Nephron progenitor cell (in vitro differentiated cells): Measurements from ENCODE around the gene LCK.

Source experiments
- DNase-seq: peaks from one replicate; pipeline ENCODE4 v3.0.0; 2021
- H3K27ac Mint-ChIP-seq: 2 replicates; pipeline ENCODE4 v1.8.0; 2021; ENCODE audit warnings: mild to moderate bottlenecking, moderate library complexity, mixed read lengths
- H3K27me3 Mint-ChIP-seq: 2 replicates; pipeline ENCODE4 v1.8.0; 2021; ENCODE audit warnings: mild to moderate bottlenecking, low read depth, mixed read lengths; ENCODE audit not compliant: poor library complexity
- H3K36me3 Mint-ChIP-seq: 2 replicates; pipeline ENCODE4 v1.8.0; 2021; ENCODE audit warnings: low read depth, mixed read lengths
- H3K4me1 Mint-ChIP-seq: 2 replicates; pipeline ENCODE4 v1.8.0; 2021; ENCODE audit warnings: mixed read lengths
- H3K4me3 Mint-ChIP-seq: 2 replicates; pipeline ENCODE4 v1.8.0; 2021; ENCODE audit warnings: mild to moderate bottlenecking, moderate library complexity, mixed read lengths
- H3K9me3 Mint-ChIP-seq: 2 replicates; pipeline ENCODE4 v1.8.0; 2021; ENCODE audit warnings: mild to moderate bottlenecking, moderate library complexity, mixed read lengths
- CTCF ChIP-seq: fragments of 200-600 bp; sonication (generic); IDR thresholded peaks from 2 replicates; pipeline ENCODE4 v1.5.0; 2021; ENCODE audit warnings: antibody characterized with exemption

Gene LCK

GRCh38 chr1:32318127-32318869, 67.2 kb downstream of the LCK start:
- Mint-ChIP-seq H3K27ac (peak overlapping the region; percentile 59), H3K36me3 (peaks cover 46% of the 10 kb centered on the region), H3K4me1 (peaks cover 12% of the 10 kb centered on the region), H3K9me3 (no peaks in the 10 kb centered on the region), H3K27me3 (peaks cover 2% of the 10 kb centered on the region), H3K4me3 (no peak overlapping the region)
- no peak for TF ChIP-seq CTCF
- DNase-seq, result no peak

- H3K36me3 Mint-ChIP-seq, result peaks cover 49% of the 10 kb centered on the region
- H3K4me1 Mint-ChIP-seq, result peaks cover 4% of the 10 kb centered on the region
- no peak overlapping the region for H3K4me3 Mint-ChIP-seq
- no peak for TF ChIP-seq CTCF
- H3K27ac Mint-ChIP-seq, result no peak overlapping the region
- H3K9me3 Mint-ChIP-seq, result no peaks in the 10 kb centered on the region
- H3K27me3 Mint-ChIP-seq, result peaks cover 2% of the 10 kb centered on the region
- no peak for DNase-seq
Observed at GRCh38 chr1:32321712-32322291, 70.7 kb downstream of the LCK start.

- no peak for TF ChIP-seq CTCF
- no peak overlapping the region for H3K4me3 Mint-ChIP-seq
- peaks cover 26% of the 10 kb centered on the region for H3K4me1 Mint-ChIP-seq
- DNase-seq, result no peak
- H3K27ac Mint-ChIP-seq, result peak overlapping the region; percentile 29
- peaks cover 8% of the 10 kb centered on the region for H3K27me3 Mint-ChIP-seq
- H3K36me3 Mint-ChIP-seq, result peaks cover 63% of the 10 kb centered on the region
- H3K9me3 Mint-ChIP-seq, result no peaks in the 10 kb centered on the region
Observed at GRCh38 chr1:32327204-32327603, 76.1 kb downstream of the LCK start.

- no peak for DNase-seq
- no peak for TF ChIP-seq CTCF
- peak overlapping the region; percentile 71 for H3K27ac Mint-ChIP-seq
- H3K9me3 Mint-ChIP-seq, result no peaks in the 10 kb centered on the region
- H3K4me3 Mint-ChIP-seq, result no peak overlapping the region
- peaks cover 51% of the 10 kb centered on the region for H3K4me1 Mint-ChIP-seq
- peaks cover 5% of the 10 kb centered on the region for H3K27me3 Mint-ChIP-seq
- peaks cover 76% of the 10 kb centered on the region for H3K36me3 Mint-ChIP-seq
Observed at GRCh38 chr1:32329931-32330466, 78.9 kb downstream of the LCK start.

GRCh38 chr1:32330558-32331151, 79.6 kb downstream of the LCK start:
- H3K4me3 Mint-ChIP-seq, result no peak overlapping the region
- H3K27ac Mint-ChIP-seq, result peak overlapping the region; percentile 84

More at GRCh38 chr1:32330558-32331151, 79.6 kb downstream of the LCK start:
- Mint-ChIP-seq H3K9me3 (no peaks in the 10 kb centered on the region), H3K27me3 (peaks cover 5% of the 10 kb centered on the region), H3K4me1 (peaks cover 52% of the 10 kb centered on the region), H3K36me3 (peaks cover 70% of the 10 kb centered on the region)
- TF ChIP-seq CTCF, result no peak
- no peak for DNase-seq
